ENCODE results near the gene PPP3R2.
A peak's percentile ranks its signal among the peaks of the same experiment; 100 is the strongest.

DNA sequence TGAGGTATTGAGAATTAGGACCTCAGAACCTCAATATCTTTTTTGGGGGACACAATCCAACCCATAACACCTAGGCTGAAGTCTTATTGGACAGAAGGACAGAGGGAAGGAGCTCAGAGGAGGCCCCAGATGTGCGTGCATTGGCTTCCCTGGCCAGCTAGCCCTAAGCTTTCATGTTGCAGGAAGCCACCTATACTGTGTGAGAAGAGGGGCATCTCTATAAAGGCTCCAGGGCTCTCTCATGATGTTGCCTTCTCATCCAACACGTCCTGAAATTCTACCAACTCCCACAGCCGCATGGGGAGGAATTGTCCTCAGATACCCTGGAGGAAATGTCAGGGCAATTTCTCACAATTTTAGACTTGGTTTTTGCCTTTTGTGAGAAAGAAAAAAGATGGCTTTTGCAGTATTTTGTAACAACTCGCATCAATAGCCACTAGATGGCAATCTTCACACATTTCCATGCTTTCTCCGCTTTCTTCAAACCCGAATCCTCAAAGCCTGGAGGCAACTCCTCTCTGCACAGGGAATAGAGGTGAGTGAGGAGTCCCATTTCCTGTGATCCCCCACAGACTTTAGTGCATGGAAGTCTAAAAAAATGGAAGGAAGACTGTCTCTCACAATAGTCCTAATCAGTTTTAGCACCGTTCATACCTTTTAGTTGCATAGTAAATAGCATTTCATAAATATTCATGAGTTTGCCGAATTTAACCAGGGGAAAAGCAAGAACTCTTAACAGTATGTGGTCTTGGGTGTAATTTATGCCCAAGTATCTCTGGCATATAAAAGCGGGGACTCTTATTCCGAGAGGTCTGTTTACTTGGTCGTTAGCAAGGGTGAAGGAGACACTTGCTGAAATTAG, 7.4 kb upstream of the PPP3R2 start:
- TF ChIP-seq, protein P1, sequence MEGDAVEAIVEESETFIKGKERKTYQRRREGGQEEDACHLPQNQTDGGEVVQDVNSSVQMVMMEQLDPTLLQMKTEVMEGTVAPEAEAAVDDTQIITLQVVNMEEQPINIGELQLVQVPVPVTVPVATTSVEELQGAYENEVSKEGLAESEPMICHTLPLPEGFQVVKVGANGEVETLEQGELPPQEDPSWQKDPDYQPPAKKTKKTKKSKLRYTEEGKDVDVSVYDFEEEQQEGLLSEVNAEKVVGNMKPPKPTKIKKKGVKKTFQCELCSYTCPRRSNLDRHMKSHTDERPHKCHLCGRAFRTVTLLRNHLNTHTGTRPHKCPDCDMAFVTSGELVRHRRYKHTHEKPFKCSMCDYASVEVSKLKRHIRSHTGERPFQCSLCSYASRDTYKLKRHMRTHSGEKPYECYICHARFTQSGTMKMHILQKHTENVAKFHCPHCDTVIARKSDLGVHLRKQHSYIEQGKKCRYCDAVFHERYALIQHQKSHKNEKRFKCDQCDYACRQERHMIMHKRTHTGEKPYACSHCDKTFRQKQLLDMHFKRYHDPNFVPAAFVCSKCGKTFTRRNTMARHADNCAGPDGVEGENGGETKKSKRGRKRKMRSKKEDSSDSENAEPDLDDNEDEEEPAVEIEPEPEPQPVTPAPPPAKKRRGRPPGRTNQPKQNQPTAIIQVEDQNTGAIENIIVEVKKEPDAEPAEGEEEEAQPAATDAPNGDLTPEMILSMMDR (conservative IDR thresholded peaks at IDR 0.05; ENCODE audit: low read depth in 2 of 2): peak; percentile 80 to 83
- TF ChIP-seq, protein P2, sequence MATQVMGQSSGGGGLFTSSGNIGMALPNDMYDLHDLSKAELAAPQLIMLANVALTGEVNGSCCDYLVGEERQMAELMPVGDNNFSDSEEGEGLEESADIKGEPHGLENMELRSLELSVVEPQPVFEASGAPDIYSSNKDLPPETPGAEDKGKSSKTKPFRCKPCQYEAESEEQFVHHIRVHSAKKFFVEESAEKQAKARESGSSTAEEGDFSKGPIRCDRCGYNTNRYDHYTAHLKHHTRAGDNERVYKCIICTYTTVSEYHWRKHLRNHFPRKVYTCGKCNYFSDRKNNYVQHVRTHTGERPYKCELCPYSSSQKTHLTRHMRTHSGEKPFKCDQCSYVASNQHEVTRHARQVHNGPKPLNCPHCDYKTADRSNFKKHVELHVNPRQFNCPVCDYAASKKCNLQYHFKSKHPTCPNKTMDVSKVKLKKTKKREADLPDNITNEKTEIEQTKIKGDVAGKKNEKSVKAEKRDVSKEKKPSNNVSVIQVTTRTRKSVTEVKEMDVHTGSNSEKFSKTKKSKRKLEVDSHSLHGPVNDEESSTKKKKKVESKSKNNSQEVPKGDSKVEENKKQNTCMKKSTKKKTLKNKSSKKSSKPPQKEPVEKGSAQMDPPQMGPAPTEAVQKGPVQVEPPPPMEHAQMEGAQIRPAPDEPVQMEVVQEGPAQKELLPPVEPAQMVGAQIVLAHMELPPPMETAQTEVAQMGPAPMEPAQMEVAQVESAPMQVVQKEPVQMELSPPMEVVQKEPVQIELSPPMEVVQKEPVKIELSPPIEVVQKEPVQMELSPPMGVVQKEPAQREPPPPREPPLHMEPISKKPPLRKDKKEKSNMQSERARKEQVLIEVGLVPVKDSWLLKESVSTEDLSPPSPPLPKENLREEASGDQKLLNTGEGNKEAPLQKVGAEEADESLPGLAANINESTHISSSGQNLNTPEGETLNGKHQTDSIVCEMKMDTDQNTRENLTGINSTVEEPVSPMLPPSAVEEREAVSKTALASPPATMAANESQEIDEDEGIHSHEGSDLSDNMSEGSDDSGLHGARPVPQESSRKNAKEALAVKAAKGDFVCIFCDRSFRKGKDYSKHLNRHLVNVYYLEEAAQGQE (IDR thresholded peaks at IDR 0.05; ENCODE audit: unreplicated experiment): no peak
- TF ChIP-seq, protein P3, sequence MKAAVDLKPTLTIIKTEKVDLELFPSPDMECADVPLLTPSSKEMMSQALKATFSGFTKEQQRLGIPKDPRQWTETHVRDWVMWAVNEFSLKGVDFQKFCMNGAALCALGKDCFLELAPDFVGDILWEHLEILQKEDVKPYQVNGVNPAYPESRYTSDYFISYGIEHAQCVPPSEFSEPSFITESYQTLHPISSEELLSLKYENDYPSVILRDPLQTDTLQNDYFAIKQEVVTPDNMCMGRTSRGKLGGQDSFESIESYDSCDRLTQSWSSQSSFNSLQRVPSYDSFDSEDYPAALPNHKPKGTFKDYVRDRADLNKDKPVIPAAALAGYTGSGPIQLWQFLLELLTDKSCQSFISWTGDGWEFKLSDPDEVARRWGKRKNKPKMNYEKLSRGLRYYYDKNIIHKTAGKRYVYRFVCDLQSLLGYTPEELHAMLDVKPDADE (IDR thresholded peaks at IDR 0.05): no peak
- TF ChIP-seq EZH2 (IDR thresholded peaks at IDR 0.05; ENCODE audit: low read depth, unreplicated experiment) (no peak), NANOG (IDR thresholded peaks at IDR 0.05; ENCODE audit: borderline replicate concordance) (no peak)
